HG03378 (cell line): ENCODE measurements around the gene KCNN1.
"Not testable (repeated sequence)": the region's sequence is repeated elsewhere in the genome, so short reads cannot be mapped to it uniquely, and the experiment has no call there.

ENCODE experiments used
- ATAC-seq: cut with Tn5 transposase; IDR thresholded peaks from one replicate; pipeline ENCODE4 v1.9.1; 2021; ENCODE audit warnings: mild to moderate bottlenecking, moderate library complexity; ENCODE audit not compliant: unreplicated experiment

Gene KCNN1

GRCh38 chr19:18021121-18021755 lies 54.3 kb downstream of the KCNN1 start:
- no peak for ATAC-seq

- no peak for ATAC-seq
Measured at GRCh38 chr19:18023622-18024251, 56.8 kb downstream of the KCNN1 start.

- ATAC-seq: no peak
Measured at GRCh38 chr19:18027151-18027550, 60.2 kb downstream of the KCNN1 start.

GRCh38 chr19:18029617-18030338 lies 62.9 kb downstream of the KCNN1 start:
- ATAC-seq: no peak

GRCh38 chr19:18031401-18031800 lies 64.5 kb downstream of the KCNN1 start:
- not testable (repeated sequence) for ATAC-seq

- not testable (repeated sequence) for ATAC-seq
Measured at GRCh38 chr19:18032102-18032501, 65.2 kb downstream of the KCNN1 start.

GRCh38 chr19:18041054-18041453 lies 74.1 kb downstream of the KCNN1 start:
- ATAC-seq: no peak

GRCh38 chr19:18043676-18044075 lies 76.8 kb downstream of the KCNN1 start:
- ATAC-seq: no peak

- ATAC-seq: peak; percentile 82
Measured at GRCh38 chr19:18044825-18045304, 78.0 kb downstream of the KCNN1 start.

GRCh38 chr19:18045307-18046050 lies 78.6 kb downstream of the KCNN1 start:
- ATAC-seq: peak; percentile 16

- no peak for ATAC-seq
Measured at GRCh38 chr19:18046059-18046718, 79.3 kb downstream of the KCNN1 start.

- ATAC-seq: no peak
Measured at GRCh38 chr19:18049385-18049784, 82.5 kb downstream of the KCNN1 start.
